ENCODE results near the gene RBMY1F.
"Not testable (repeated sequence)": the region's sequence is repeated elsewhere in the genome, so short reads cannot be mapped to it uniquely, and the experiment has no call there.

The RBMY1F gene

DNA sequence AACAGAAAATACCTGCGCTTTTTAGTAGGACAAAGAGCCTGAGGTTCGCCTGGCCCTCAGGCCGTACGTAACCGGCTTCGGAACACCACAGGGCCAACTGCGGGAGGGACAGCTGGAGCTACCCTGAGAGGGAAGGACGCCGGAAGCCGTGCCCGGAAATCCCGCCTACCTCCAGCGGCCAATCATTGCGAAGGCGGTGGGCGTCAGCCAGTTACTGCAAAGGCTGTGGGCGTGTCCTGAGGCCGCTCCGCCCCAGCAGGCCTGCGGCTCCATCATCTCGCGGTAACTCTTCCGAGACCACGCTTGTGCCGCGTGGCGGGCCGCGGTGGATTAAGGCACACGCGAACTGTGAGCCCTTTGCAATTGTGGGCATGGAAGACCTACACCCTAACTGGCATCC, at the start of gene RBMY1F:
Gene RBMY1F, minus strand, starts transcription at position 101 of the 400 bp plus-strand sequence. CDS start 1,954 bp downstream, outside the sequence.
- not testable (repeated sequence) for DNase-seq

DNA sequence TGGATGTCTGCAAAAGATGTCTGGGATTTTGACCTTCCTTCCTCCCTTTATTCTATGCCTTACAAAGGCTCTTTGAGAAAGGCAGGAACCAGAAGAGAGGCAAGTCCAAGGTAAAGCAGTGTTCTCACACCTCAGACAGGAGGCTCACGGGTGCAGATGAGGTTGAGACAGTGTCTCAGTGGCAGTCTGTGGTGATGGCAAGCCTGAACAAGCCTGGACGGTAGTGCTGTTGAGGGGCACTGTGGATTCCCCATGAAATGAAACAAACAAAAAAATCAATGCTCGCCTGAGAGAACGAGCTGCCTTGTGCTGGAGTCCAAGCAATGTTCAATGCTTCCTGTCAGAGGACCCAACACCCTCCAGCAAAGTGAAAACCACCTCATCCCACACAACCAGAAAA, 31.6 kb downstream of the RBMY1F start:
- not testable (repeated sequence) for DNase-seq

DNA sequence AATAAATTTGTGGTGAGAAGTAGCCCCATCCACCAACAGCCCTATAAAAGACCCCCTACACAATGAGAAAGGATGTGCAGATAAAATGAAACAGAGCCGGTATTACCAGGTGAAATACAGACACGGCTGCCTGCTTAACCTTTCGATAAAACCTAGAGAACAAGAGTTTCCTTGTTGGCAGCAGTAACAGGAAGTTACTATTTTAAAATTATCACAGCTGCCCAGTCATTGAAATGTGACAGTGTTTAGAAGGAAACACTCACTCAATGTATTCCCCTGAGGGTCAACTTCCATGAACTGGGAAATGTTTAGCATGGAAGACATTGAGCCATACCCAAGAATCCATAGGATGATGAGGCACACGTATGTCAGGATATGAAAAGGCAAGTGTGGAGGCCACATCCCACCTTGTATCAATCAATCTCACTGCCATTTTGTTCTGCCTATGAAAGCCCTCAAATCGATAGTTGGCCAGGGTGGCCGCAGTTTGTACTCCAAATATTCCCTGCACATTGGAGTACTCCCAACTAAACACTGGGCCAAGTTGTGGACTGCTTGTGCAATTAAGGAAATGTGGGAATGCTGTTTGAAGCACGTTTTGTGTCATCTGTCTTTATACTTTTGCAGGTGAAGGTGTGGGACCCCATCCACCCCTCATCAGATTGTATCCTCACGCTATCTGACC, 41.6 kb downstream of the RBMY1F start:
- DNase-seq: not testable (repeated sequence)

DNA sequence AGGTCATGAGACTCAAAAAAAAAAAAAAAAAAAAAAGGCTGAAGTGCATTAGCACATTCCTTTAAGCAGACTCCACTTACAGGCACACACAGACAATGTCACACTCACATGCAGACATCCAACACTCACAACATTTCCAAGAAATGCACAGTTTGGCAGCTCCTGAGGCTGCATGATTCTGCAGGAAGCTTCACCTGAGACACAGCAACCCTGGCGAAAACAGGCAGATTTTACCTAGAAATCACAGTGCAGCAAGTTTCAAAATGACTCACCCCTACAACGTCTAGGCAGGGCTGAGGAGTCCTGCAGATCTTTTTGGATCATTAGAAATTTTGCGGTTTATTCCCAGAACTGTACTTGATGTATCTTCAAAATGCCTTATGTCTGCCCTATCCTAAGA, 48.0 kb downstream of the RBMY1F start:
- not testable (repeated sequence) for DNase-seq

DNA sequence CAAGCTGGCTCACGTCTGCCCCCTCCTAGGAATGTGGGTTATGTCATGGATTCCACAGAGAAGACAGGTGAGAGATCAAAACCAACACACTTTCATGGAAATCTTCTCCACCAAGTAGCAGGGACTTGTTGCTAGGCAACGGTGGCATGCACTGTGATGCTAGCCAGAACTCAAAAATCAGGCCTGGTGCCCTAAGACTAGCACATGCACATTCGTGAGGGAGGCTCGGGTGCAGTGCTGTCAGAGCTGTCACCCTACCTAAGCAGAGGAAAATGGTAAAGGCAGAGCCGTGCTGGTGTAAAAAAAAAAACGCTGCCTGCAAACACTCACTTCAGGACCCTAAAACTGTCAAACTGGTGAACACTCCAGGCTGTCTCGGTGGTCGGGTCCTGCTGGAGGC, 52.2 kb downstream of the RBMY1F start:
- DNase-seq: not testable (repeated sequence)
